Naive thymus-derived CD8-positive, alpha-beta T cell (primary cell): ENCODE results near the gene DHRS12. TPM values are rescaled to one million over a fixed set of nuclear protein-coding genes. Genes with fewer than 3 reads are reported as not detected.
A peak's percentile ranks its signal among the peaks of the same experiment; 100 is the strongest.

Experiments
- ATAC-seq, 2 donors: fragments of 150-1000 bp; cut with Tn5 transposase in 1 of 2; sonication (Bioruptor Pico), chemical (Tn5 transposase) in 1 of 2; 1 replicate in 1 of 2; 2 replicates in 1 of 2; pipeline ENCODE4 v1.10.0; 2021; ENCODE audit warnings: mild to moderate bottlenecking in 2 of 2, moderate library complexity in 2 of 2
- POLR2A ChIA-PET: fragments of 350-600 bp; sonication (Branson Sonifier 250); formaldehyde crosslinking; loops from one replicate; lab custom pipeline; 2021; ENCODE audit warnings: antibody characterized with exemption; lab: Charles Lee
- DNase-seq, 10 donors: peaks; one replicate each; pipeline versions ENCODE4 v3.0.0 to v3.0.0-alpha.2; 2020 to 2022
- H3K27ac Mint-ChIP-seq, 10 donors: one replicate each; pipeline ENCODE4 v1.8.0; 2020 to 2022; ENCODE audit warnings: mild to moderate bottlenecking in 10 of 10, mixed read lengths in 10 of 10, moderate library complexity in 4 of 10, inconsistent platforms in 1 of 10
- H3K27me3 Mint-ChIP-seq, 5 donors: one replicate each; pipeline ENCODE4 v1.8.0; 2021 to 2022; ENCODE audit warnings: mixed read lengths in 5 of 5
- H3K36me3 Mint-ChIP-seq, 3 donors: one replicate each; pipeline ENCODE4 v1.8.0; 2020 to 2022; ENCODE audit warnings: mixed read lengths in 3 of 3, mild to moderate bottlenecking in 2 of 3, inconsistent platforms in 1 of 3
- H3K4me1 Mint-ChIP-seq, 4 donors: one replicate each; pipeline ENCODE4 v1.8.0; 2021 to 2022; ENCODE audit warnings: mixed read lengths in 4 of 4
- H3K4me3 Mint-ChIP-seq, 10 donors: one replicate each; pipeline ENCODE4 v1.8.0; 2020 to 2022; ENCODE audit warnings: mild to moderate bottlenecking in 10 of 10, mixed read lengths in 10 of 10, moderate library complexity in 6 of 10, inconsistent platforms in 1 of 10
- H3K9me3 Mint-ChIP-seq, 9 donors: one replicate each; pipeline ENCODE4 v1.8.0; 2020 to 2022; ENCODE audit warnings: mixed read lengths in 9 of 9, mild to moderate bottlenecking in 3 of 9, inconsistent platforms in 1 of 9, moderate library complexity in 1 of 9
- polyA plus RNA-seq, 3 donors: library from polyadenylated mRNA; unstranded; fragments of 300-500 nt; fragmentation: Illumina TruSeq; gene quantifications; one replicate each; pipeline ENCODE4 v1.2.3, GENCODE V29; 2021
- total RNA-seq, 8 experiments: library from RNA in 2 of 8; stranded (reverse) in 2 of 8; gene quantifications; one replicate each; pipeline ENCODE4 v1.2.3 and lab custom pipeline; 2021 to 2026

DHRS12 gene
- total and polyA plus RNA-seq, 5 experiments from 2014 or later: 22.1 to 33.2 (median 24.2) TPM

DNA sequence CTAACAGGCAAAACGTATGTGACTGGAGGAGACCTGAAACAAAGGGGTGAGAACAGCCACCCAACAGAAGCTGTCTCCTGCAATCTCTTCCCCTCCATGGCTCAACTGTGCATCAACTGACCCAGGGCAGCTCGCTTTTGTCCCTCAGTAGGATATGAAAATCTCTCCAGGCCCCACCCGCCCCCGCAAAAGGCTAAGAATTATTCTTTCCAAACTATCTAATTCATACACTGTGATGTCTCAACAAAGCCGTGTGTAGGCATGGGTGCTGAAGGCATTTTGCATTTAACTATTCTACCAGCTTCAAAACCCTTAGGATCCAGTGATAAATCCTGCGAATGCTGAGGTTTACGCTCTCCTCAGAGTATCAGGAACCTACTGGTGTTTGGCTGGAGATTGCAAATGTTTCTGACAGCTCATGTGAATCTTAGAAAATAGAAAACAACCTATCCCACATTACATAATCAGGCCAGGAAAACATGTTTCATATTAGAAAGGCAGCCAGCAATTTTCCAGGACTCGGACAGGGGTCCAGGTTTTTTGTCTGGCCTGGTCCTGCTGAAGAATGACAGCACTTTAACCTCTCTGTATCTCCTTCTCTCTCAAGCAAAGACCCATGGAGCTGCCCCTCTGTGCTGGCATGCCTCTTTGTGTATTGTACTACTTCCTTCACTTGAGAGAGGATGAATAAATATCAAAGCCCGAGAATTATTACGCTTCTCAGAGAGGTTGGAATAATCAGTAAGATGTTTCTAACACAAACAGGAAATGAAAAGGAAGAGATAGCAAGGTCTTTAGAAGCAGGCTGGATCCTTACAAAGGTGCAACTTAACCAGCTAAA, 17.3 kb downstream of the DHRS12 start:
- no peak for ATAC-seq
- no peak overlapping the region for H3K4me3 Mint-ChIP-seq
- peaks cover 2 to 12% (median 5%) of the 10 kb centered on the region in 4 donors for H3K4me1 Mint-ChIP-seq
- H3K9me3 Mint-ChIP-seq: no peaks in the 10 kb centered on the region
- DNase-seq: no peak
- no peak overlapping the region for H3K27ac Mint-ChIP-seq
- POLR2A ChIA-PET: interaction anchor here (0.7 kb wide), 1 partner anchor 14 kb away, joined by 3 read pairs; no protein-coding TSS in a partner anchor
- no peaks in the 10 kb centered on the region for H3K27me3 Mint-ChIP-seq
- H3K36me3 Mint-ChIP-seq: peaks cover 0 to 32% (median 23%) of the 10 kb centered on the region in 3 donors

DNA sequence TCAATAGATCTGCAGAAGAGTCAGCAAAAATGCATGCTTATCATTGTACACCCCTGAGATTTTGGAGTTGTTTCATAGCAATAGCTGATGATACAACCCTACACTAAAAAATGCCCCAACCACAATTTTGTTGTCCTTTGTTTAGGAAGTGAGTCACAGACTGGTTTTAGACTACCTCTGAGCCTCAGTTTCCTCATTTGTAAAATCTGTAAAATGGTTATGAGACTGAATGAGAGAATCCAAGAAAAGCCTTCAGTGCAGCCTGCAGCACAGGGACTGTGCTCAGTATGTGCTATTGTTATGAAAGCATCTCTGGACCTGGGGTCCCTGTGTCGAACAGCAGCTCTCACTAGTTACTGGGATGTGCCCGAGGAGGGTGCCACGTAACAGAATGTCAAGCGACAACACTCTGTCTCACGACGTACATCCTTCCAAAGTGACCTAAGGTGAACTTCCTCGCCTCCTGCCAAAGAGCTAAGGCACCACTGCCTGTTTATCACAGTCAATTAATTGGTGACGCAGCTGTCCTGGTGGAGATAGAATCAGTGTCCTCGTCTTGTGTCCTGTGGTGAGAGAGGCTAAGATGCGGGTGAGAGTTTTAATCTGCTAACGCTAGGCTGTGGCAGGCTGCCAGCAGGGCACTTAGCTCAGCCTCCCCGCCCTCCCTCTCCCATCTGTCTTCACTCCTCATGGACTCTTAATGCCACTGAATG, 18.1 kb downstream of the DHRS12 start:
- no peak overlapping the region for H3K27ac Mint-ChIP-seq
- H3K4me3 Mint-ChIP-seq: no peak overlapping the region
- no peak for ATAC-seq

DNA sequence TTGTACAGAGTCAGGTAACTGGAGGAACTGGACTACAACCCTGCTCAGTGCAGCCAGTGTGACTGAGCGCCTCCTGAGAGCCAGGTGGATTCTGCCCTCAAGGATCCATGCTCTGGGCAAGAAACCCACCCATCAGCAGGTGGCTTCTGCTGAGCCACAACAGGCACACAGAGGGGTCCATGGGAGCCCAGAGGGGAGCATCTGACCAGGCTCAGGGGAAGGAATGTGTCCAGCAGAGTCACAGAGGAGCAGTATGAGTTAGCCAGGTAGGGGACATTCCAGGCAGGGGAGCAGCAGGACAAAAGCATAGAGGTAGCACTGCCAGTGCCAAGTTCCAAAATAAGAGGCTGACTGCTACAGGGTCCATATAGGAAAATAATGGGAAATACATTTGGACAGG, 19.9 kb downstream of the DHRS12 start:
- POLR2A ChIA-PET: no interaction called here
- no peak for ATAC-seq
- no peaks in the 10 kb centered on the region for H3K27me3 Mint-ChIP-seq
- peak overlapping the region in 1 of 10 donors; percentile 1 for H3K27ac Mint-ChIP-seq
- DNase-seq: no peak
- H3K4me3 Mint-ChIP-seq: no peak overlapping the region
- peaks cover 2 to 12% (median 5%) of the 10 kb centered on the region in 4 donors for H3K4me1 Mint-ChIP-seq
- peaks cover 0 to 16% (median 14%) of the 10 kb centered on the region in 3 donors for H3K36me3 Mint-ChIP-seq
- no peaks in the 10 kb centered on the region for H3K9me3 Mint-ChIP-seq

More for the DNA sequence above, 18.1 kb downstream of the DHRS12 start:
- Mint-ChIP-seq H3K27me3 (no peaks in the 10 kb centered on the region), H3K4me1 (peaks cover 2 to 12% (median 5%) of the 10 kb centered on the region in 4 donors), H3K36me3 (peaks cover 0 to 28% (median 21%) of the 10 kb centered on the region in 3 donors), H3K9me3 (no peaks in the 10 kb centered on the region)
- DNase-seq: no peak
- POLR2A ChIA-PET: interaction anchor here (0.7 kb wide), 1 partner anchor 15 kb away, joined by 3 read pairs; no protein-coding TSS in a partner anchor

DNA sequence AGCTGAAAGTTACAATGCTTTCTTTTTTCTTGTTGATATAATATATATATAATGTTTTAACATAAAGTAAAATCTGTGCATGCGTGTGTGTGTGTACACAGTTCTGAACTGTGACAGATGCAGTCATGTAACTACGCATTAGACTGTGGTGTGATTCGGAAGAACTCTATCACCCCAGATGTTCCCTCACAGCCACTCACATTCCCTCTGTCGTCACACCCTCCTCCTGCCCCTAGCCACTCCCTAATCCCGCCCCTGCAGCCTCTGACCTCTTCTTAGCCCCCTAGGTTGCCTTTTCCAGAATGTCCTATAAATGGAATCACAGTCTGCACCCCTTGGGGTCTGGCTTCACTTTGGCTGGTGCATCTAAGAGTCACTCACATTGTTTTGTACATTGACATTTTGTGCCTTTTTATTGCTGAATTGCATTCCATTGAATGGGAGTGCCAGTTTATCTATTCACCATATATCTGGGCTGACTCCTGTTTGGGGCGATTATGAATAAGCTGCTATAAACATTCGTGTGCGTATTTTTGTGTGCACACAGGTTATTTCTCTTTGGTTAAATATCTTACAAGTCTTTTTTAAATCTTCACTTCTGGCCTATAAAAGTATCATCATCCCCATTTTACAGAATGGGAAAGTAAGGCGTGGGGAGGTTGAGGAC, 20.4 kb downstream of the DHRS12 start:
- H3K27ac Mint-ChIP-seq: peak overlapping the region in 1 of 10 donors; percentile 18
- peaks cover 2 to 12% (median 4%) of the 10 kb centered on the region in 4 donors for H3K4me1 Mint-ChIP-seq
- H3K27me3 Mint-ChIP-seq: no peaks in the 10 kb centered on the region

DNA sequence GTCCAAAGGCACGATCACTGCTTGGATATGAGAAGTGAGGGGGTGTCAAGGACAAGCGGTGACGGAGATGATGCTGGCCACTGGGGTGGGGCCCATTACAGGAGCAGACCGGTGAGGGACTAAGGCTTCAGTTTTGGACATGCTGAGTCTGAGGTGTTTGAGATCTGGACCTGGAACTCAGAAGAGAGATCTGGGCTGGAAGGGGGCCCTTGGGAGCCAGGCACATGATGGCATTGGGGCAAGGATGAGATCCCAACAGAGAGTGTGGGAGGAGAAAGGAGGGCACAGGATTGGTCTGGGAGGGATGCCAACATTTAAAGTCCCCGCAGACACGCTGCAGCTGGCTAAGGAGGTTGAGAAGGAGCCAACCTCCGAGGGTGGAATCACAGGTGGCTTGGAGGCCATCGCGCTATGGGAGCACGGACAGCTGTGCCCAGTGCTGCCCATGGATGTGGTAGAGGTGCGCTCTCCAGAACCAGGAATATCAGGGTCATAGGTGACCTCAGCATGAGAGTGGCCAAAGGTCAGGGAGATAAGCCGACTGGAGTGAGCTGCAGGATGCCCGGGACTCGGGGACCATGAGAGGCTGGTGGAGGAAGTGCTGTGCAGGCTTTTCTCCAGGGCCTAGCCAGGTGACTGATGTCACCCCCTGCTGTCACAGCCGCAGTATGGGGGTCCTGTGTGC, 21.8 kb downstream of the DHRS12 start:
- Mint-ChIP-seq H3K4me3 (no peak overlapping the region), H3K4me1 (peaks cover 2 to 11% (median 4%) of the 10 kb centered on the region in 4 donors), H3K36me3 (peaks cover 0 to 12% (median 9%) of the 10 kb centered on the region in 3 donors), H3K27me3 (no peaks in the 10 kb centered on the region), H3K9me3 (no peaks in the 10 kb centered on the region), H3K27ac (peak overlapping the region in 1 of 10 donors; percentile 77)
- no peak for DNase-seq
- POLR2A ChIA-PET: interaction anchor here (1.3 kb wide), 1 partner anchor 17 kb away, joined by 3 read pairs; no protein-coding TSS in a partner anchor
- no peak for ATAC-seq

More for the DNA sequence above, 20.4 kb downstream of the DHRS12 start:
- Mint-ChIP-seq H3K36me3 (peaks cover 0 to 14% (median 10%) of the 10 kb centered on the region in 3 donors), H3K4me3 (no peak overlapping the region), H3K9me3 (no peaks in the 10 kb centered on the region)
- DNase-seq (no peak), ATAC-seq (no peak)
- POLR2A ChIA-PET: no interaction called here

DNA sequence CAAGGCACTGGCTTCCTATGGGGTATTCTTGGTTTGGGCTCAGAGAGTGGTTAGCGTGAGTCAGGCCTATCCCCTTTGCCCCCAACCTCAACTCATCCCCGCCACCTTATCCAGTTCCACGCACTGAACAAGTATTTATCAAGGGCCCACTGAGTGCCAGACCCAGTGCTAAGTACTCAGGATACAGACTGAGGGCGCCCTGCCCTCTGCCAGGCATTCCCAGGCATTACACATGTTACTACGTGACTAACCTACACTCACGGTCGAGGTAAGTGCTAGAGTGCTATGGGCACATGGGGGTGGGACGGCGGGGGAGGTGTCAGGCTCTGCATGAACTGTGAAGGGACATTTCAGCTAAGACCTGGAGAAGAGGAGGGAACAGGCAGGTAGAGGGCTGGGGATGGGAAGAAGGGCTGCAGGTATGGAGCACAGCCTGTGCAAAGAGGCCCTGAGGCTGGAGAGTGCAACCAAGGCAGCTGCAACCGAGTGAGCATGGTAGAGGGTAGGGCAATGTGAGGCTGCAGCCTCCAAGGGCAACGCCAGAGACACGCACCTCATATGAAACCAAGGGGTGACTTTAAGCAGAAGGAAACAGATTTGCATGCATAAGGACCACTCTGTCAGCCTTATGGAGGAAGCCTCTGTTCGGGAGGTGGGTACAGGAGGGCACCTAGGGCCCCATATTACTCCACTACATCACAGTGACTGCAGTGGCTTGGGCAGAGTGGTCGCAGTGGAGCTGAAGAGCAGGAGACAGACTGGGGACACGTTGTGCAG, 22.5 kb downstream of the DHRS12 start:
- peaks cover 0 to 8% (median 7%) of the 10 kb centered on the region in 3 donors for H3K36me3 Mint-ChIP-seq
- ATAC-seq: peak in 1 of 2 donors; percentile 53
- no peaks in the 10 kb centered on the region for H3K9me3 Mint-ChIP-seq
- no peaks in the 10 kb centered on the region for H3K27me3 Mint-ChIP-seq
- H3K27ac Mint-ChIP-seq: peak overlapping the region in 4 of 10 donors; percentile 2 to 80 (median 47)
- H3K4me1 Mint-ChIP-seq: peaks cover 0 to 5% (median 3%) of the 10 kb centered on the region in 4 donors
- H3K4me3 Mint-ChIP-seq: peak overlapping the region in 1 of 10 donors; percentile 41
- DNase-seq: no peak
- POLR2A ChIA-PET: interaction anchor here (1.3 kb wide), 1 partner anchor 16 kb away, joined by 3 read pairs; no protein-coding TSS in a partner anchor

DNA sequence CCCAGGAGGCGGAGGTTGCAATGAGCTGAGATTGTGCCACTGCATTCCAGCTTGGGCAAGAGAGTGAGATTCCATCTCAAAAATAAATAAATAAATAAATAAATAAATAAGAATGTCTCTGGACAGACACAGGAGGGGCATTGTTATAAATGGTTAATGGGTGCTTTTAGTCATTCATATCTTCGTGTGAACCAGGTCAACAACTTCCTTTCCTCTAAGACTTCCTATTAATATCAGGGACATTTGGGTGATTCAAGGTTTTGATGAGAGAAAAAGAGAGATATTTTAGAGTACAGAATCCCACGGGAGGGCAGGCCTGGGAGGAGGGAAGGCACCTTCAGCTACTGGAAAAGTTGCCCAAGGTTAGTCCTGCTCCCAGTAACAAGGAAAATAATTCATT, 23.9 kb downstream of the DHRS12 start:
- H3K9me3 Mint-ChIP-seq: no peaks in the 10 kb centered on the region
- H3K27me3 Mint-ChIP-seq: no peaks in the 10 kb centered on the region
- ATAC-seq: no peak
- H3K27ac Mint-ChIP-seq: no peak overlapping the region
- H3K36me3 Mint-ChIP-seq: peaks cover 0 to 8% (median 2%) of the 10 kb centered on the region in 3 donors
- POLR2A ChIA-PET: interaction anchor here (0.6 kb wide), 1 partner anchor 40 kb away, joined by 3 read pairs; no protein-coding TSS in a partner anchor
- H3K4me3 Mint-ChIP-seq: no peak overlapping the region
- no peak for DNase-seq
- peaks cover 0 to 5% (median 3%) of the 10 kb centered on the region in 4 donors for H3K4me1 Mint-ChIP-seq

DNA sequence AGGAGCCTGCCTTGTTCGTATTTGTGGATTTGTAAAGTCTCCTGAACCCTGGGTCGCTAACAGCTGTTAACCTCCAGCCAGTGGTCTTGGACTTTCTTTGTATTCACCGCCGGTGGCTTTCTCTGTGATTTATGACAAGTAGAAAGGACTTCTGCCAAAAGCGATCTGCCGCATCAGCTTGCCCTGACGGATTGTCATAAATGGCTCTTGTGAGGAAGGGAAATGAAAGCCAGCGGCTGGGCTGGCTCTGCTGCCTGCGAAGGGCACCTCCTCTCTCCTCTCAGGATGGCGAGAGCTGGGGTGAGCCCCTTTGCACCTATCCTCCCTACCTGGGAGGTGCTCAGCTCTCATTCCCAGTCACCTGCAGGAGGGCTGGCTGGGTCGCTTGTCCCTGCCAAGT, 25.6 kb downstream of the DHRS12 start:
- ATAC-seq (no peak), DNase-seq (no peak)
- Mint-ChIP-seq H3K27ac (peak overlapping the region in 1 of 10 donors; percentile 61), H3K4me3 (no peak overlapping the region), H3K27me3 (no peaks in the 10 kb centered on the region), H3K36me3 (peaks cover 0 to 4% (median 3%) of the 10 kb centered on the region in 3 donors), H3K9me3 (no peaks in the 10 kb centered on the region), H3K4me1 (peaks cover 0 to 2% (median under 1%) of the 10 kb centered on the region in 4 donors)
- POLR2A ChIA-PET: no interaction called here

DNA sequence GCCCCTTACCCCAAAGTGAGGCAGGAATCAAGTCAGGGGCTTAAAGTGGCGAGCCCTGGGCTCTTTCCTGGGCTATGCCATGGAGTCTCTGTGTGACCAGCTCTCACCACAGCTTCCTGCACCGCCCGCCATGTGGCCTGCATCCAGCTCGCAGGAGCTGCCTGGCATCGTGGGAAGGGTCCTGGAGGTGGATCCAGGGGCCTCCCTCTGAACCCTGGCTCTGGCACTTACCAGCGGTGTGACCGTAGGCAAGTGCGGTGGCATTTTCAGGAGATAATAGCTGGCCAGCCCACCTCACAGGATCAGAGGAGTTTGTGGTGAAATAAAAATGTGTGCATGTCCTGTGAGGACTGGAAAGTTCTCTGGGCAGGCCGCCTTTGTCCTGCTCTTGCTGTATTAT, 26.0 kb downstream of the DHRS12 start:
- H3K27ac Mint-ChIP-seq: peak overlapping the region in 2 of 10 donors; percentile 41 to 61
- POLR2A ChIA-PET: no interaction called here
- H3K27me3 Mint-ChIP-seq: no peaks in the 10 kb centered on the region
- peaks cover 0 to 2% (median under 1%) of the 10 kb centered on the region in 4 donors for H3K4me1 Mint-ChIP-seq
- no peak for ATAC-seq
- no peaks in the 10 kb centered on the region for H3K9me3 Mint-ChIP-seq
- H3K36me3 Mint-ChIP-seq: peaks cover 0 to 6% (median 3%) of the 10 kb centered on the region in 3 donors
- no peak for DNase-seq
- no peak overlapping the region for H3K4me3 Mint-ChIP-seq

DNA sequence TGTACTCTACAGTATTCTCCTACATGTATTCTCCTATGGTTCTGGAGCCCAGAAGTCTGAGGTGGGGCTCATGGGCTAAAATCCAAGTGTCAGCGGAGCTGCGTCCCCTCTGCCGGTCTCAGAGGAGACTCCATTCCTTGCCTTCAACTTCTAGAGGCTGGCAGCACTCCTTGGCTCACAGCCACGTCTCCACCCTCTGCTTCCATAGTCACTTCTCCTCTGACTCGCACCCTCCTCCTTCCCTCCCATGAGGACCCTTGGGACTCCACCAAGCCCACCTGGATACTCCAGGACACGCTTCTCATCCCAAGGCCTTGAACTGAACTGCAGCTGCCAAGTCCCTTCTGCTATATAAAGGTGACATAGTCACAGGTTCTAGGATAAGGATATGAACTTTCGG, 27.8 kb downstream of the DHRS12 start:
- Mint-ChIP-seq H3K27ac (no peak overlapping the region), H3K27me3 (no peaks in the 10 kb centered on the region), H3K4me3 (no peak overlapping the region), H3K9me3 (no peaks in the 10 kb centered on the region), H3K36me3 (peaks cover 0 to 21% (median 3%) of the 10 kb centered on the region in 3 donors), H3K4me1 (peaks cover 0 to 1% (median 0%) of the 10 kb centered on the region in 4 donors)
- DNase-seq (no peak), ATAC-seq (no peak)
- POLR2A ChIA-PET: no interaction called here

DNA sequence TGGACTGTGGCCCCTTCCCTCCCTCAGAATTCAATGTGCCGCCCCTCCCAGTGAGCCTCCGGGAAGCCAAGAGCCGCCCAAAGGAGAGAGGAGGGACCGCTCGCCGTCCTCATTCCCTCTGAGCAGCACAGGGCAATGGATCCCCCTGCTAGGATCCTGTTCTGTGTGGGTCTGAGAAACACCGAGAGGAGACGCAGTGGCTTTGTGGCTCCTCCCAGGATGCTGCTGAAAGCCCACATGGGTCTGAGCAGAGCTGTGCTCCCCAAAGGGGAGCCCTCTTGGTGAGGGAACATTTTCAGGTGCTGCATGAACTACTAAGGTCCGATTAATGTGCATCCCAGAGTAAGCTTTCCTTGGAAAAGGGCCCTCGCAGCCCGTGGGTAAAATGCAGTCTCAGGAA, 30.4 kb downstream of the DHRS12 start:
- H3K27me3 Mint-ChIP-seq: no peaks in the 10 kb centered on the region
- no peak for DNase-seq
- no peaks in the 10 kb centered on the region for H3K9me3 Mint-ChIP-seq
- H3K27ac Mint-ChIP-seq: no peak overlapping the region
- POLR2A ChIA-PET: no interaction called here
- H3K4me3 Mint-ChIP-seq: no peak overlapping the region
- peaks cover 0 to 1% (median 0%) of the 10 kb centered on the region in 4 donors for H3K4me1 Mint-ChIP-seq
- no peak for ATAC-seq
- peaks cover 0 to 22% (median 2%) of the 10 kb centered on the region in 3 donors for H3K36me3 Mint-ChIP-seq
